Activated naive CD4-positive, alpha-beta T cell treated with anti-CD3 and anti-CD28 coated beads for 36 hours (primary cell): ENCODE data around the gene MINPP1. TPM values are rescaled to one million over a fixed set of nuclear protein-coding genes. Genes with fewer than 3 reads are reported as not detected.

Experiments used
- CTCF ChIA-PET: fragments of 350-600 bp; sonication (Branson Sonifier 250); formaldehyde crosslinking; loops from one replicate; lab custom pipeline; 2021; ENCODE audit warnings: antibody characterized with exemption; lab: Charles Lee
- DNase-seq: peaks from one replicate; pipeline ENCODE4 v3.0.0-alpha.2; 2020
- H3K27ac Mint-ChIP-seq: one replicate; pipeline ENCODE4 v1.8.0; 2021; ENCODE audit warnings: mild to moderate bottlenecking, mixed read lengths
- H3K27me3 Mint-ChIP-seq: one replicate; pipeline ENCODE4 v1.8.0; 2021; ENCODE audit warnings: low read depth, mixed read lengths
- H3K36me3 Mint-ChIP-seq: one replicate; pipeline ENCODE4 v1.8.0; 2021; ENCODE audit warnings: low read depth, mixed read lengths
- H3K4me1 Mint-ChIP-seq: one replicate; pipeline ENCODE4 v1.8.0; 2021; ENCODE audit warnings: low read depth, mixed read lengths
- H3K4me3 Mint-ChIP-seq: one replicate; pipeline ENCODE4 v1.8.0; 2021; ENCODE audit warnings: mild to moderate bottlenecking, moderate library complexity, mixed read lengths
- H3K9me3 Mint-ChIP-seq: one replicate; pipeline ENCODE4 v1.8.0; 2021; ENCODE audit warnings: mixed read lengths
- intact Hi-C: fragments of 100-400 bp; cut with micrococcal nuclease; formaldehyde crosslinking; loops from one replicate; pipeline ENCODE4 v1.15.1; 2023
- total RNA-seq, 2 experiments: library from RNA; stranded (reverse); gene quantifications; one replicate each; pipeline ENCODE4 v1.2.3, GENCODE V29; 2021

The MINPP1 gene
- total RNA-seq, 2 experiments from 2014 or later, result 5.3 to 5.8 TPM

GRCh38 chr10:87531908-87532622 is 27.4 kb downstream of the MINPP1 start:
- DNase-seq, result no peak
- CTCF ChIA-PET, result interaction anchor here (0.7 to 1.2 kb wide), 4 partner anchors 126 to 739 kb away, joined by 3 to 4 read pairs (median 3); no protein-coding TSS in a partner anchor
- Mint-ChIP-seq H3K36me3 (peaks cover 34% of the 10 kb centered on the region), H3K9me3 (peaks cover 1% of the 10 kb centered on the region), H3K4me3 (no peak overlapping the region), H3K4me1 (peaks cover 7% of the 10 kb centered on the region), H3K27me3 (no peaks in the 10 kb centered on the region), H3K27ac (no peak overlapping the region)
- intact Hi-C loops, result no loop called here

DNA sequence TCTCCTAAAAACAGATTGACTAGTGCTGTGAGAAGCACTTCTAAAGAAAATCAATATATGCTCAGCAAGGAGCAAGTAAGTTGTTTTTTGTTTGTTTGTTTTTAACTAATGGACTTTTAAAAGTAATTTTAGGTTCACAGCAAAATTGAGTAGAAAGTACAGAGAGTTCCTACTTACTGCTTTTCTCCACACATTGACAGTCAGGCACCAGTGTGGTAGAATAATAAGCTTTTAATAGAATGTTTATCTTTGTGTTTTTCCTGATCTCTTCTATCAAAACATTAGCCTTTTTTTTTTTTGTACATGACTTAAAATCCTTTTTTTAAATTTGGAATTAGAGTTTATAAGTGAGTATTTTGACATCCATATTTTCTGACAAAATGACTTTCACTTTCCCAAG is 28.0 kb downstream of the MINPP1 start:
- Mint-ChIP-seq H3K27me3 (no peaks in the 10 kb centered on the region), H3K4me3 (no peak overlapping the region), H3K27ac (no peak overlapping the region), H3K36me3 (peaks cover 29% of the 10 kb centered on the region), H3K4me1 (peaks cover 12% of the 10 kb centered on the region), H3K9me3 (no peaks in the 10 kb centered on the region)
- CTCF ChIA-PET, result interaction anchor here (0.6 to 1.3 kb wide), 7 partner anchors 11 to 739 kb away, joined by 3 to 5 read pairs (median 3); partner anchors contain the start of gene MINPP1
- no peak for DNase-seq
- intact Hi-C loops, result loop anchor here (1.0 kb wide), 4 partner anchors 112 to 240 kb away; no protein-coding TSS in a partner anchor

DNA sequence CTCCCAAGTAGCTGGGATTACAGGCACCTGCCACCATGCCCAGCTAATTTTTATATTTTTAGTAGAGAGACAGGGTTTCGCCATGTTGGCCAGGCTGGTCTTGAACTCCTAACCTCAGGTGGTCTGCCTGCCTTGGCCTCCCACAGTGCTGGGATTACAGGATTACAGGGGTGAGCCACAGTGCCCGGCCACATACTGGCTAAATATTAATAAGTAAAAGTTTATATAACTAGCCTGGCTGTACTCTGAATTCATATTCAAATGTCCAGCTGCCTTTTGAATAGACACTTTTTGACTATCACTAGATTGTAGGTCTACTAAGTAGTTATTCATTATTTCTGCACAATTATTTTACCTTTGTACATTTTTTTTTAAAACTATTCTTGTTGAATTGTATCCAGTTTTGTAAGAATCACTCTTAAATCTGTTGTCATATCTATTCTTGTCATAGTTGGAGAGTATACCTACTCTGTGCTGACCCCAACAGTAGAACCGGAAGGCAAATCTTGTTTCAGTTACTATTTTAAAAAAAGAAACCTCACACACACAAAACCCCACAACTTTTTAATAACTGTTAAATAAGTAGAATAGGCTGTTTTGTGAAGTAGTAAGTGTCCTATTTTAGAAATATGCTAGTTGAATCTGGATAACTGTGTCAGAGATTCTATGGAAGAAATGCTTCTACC is 29.6 kb downstream of the MINPP1 start:
- Mint-ChIP-seq H3K27me3 (no peaks in the 10 kb centered on the region), H3K36me3 (peaks cover 23% of the 10 kb centered on the region), H3K4me1 (peaks cover 17% of the 10 kb centered on the region), H3K9me3 (no peaks in the 10 kb centered on the region), H3K4me3 (no peak overlapping the region), H3K27ac (no peak overlapping the region)
- DNase-seq, result no peak
- intact Hi-C loops, result no loop called here
- CTCF ChIA-PET, result interaction anchor here (0.6 to 1.4 kb wide), 3 partner anchors 10 to 151 kb away, joined by 3 read pairs; no protein-coding TSS in a partner anchor

DNA sequence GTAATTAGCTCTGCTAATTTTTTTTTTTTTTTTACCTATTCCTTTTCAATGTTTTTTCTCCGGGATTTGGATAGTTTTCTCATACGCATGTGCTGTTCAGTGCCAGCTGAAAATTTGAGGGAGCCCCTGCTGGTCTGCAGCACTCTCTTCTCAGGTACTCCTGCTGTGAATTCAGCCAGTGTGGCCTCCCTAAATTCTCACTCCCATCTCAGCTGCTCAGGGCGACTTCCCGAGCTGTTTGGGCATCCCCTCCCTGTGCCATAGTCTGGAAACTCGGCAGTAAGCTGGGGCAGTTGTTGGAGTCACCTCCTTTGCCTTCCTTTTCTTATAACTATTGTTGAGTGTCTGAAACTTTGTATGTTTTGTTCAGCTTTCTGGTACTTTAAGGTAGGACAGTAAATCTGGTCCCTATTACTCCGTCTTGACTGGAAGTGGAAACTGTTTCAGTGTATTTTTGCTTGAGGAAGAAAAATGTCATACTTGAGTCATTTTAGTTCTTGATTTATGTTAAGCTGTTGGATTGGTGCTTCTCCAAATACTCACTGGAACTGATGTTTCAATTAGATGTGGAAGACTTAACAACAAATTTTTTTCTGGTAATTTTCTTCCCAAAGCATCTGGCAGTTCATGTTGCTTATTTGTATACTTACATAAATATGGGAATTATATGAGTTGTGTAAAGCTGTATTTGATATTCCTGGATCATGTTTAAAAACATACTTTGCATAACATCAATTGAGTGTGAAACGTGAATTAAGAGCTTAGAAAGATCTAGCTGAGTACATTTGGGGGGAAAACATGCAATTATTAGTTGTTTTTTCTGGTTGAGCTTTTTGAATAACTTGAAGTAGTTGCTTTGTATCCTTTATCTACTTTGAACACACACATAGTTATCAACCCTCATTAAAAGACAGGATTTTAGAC is 33.7 kb downstream of the MINPP1 start:
- no peak overlapping the region for H3K27ac Mint-ChIP-seq
- intact Hi-C loops, result no loop called here
- no peaks in the 10 kb centered on the region for H3K27me3 Mint-ChIP-seq
- peaks cover 37% of the 10 kb centered on the region for H3K36me3 Mint-ChIP-seq
- H3K9me3 Mint-ChIP-seq, result peaks cover 9% of the 10 kb centered on the region
- peaks cover 21% of the 10 kb centered on the region for H3K4me1 Mint-ChIP-seq
- CTCF ChIA-PET, result interaction anchor here (0.6 kb wide), 1 partner anchor 132 kb away, joined by 3 read pairs; no protein-coding TSS in a partner anchor
- no peak overlapping the region for H3K4me3 Mint-ChIP-seq
- DNase-seq, result no peak

- H3K4me3 Mint-ChIP-seq, result no peak overlapping the region
- intact Hi-C loops, result no loop called here
Measured at GRCh38 chr10:87541114-87541513, 36.4 kb downstream of the MINPP1 start.

GRCh38 chr10:87544721-87545120 is 40.0 kb downstream of the MINPP1 start:
- DNase-seq, result no peak
- H3K9me3 Mint-ChIP-seq, result peaks cover 10% of the 10 kb centered on the region
- intact Hi-C loops, result no loop called here
- peaks cover 12% of the 10 kb centered on the region for H3K4me1 Mint-ChIP-seq
- no peaks in the 10 kb centered on the region for H3K27me3 Mint-ChIP-seq
- no peak overlapping the region for H3K4me3 Mint-ChIP-seq
- CTCF ChIA-PET, result no interaction called here
- peaks cover 37% of the 10 kb centered on the region for H3K36me3 Mint-ChIP-seq
- H3K27ac Mint-ChIP-seq, result no peak overlapping the region

More at GRCh38 chr10:87541114-87541513, 36.4 kb downstream of the MINPP1 start:
- DNase-seq, result no peak
- Mint-ChIP-seq H3K9me3 (peaks cover 10% of the 10 kb centered on the region), H3K27me3 (no peaks in the 10 kb centered on the region), H3K4me1 (peaks cover 22% of the 10 kb centered on the region), H3K27ac (no peak overlapping the region), H3K36me3 (peaks cover 45% of the 10 kb centered on the region)
- CTCF ChIA-PET, result no interaction called here

DNA sequence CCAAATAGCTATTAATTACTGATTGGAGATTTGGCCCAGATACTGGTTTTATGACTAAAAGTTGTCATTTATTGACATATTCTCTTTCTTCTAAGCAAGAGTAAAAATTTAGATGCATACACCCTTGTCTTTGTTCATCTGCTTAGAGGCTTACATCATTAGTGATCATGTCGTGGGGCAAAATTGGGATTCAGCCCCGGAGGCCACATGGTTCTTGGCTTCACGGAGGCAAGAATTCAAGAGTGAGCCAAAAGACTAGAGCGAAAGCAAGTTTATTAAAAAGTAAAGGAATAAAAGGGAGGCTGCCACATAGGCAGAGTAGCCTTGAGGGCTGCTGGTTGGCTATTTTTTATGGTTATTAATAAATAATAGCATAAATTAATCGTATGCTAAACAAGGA is 41.1 kb downstream of the MINPP1 start:
- CTCF ChIA-PET, result no interaction called here
- Mint-ChIP-seq H3K9me3 (peaks cover 10% of the 10 kb centered on the region), H3K4me3 (no peak overlapping the region), H3K4me1 (peaks cover 12% of the 10 kb centered on the region), H3K36me3 (peaks cover 29% of the 10 kb centered on the region), H3K27ac (no peak overlapping the region), H3K27me3 (no peaks in the 10 kb centered on the region)
- intact Hi-C loops, result no loop called here
- no peak for DNase-seq

- CTCF ChIA-PET, result no interaction called here
- H3K4me3 Mint-ChIP-seq, result no peak overlapping the region
Measured at GRCh38 chr10:87546210-87546609, 41.5 kb downstream of the MINPP1 start.

GRCh38 chr10:87546971-87547413 is 42.3 kb downstream of the MINPP1 start:
- Mint-ChIP-seq H3K4me3 (no peak overlapping the region), H3K4me1 (peaks cover 15% of the 10 kb centered on the region), H3K27me3 (no peaks in the 10 kb centered on the region), H3K9me3 (peaks cover 10% of the 10 kb centered on the region), H3K36me3 (peaks cover 22% of the 10 kb centered on the region), H3K27ac (no peak overlapping the region)
- intact Hi-C loops, result no loop called here
- DNase-seq, result no peak
- CTCF ChIA-PET, result no interaction called here

More at GRCh38 chr10:87546210-87546609, 41.5 kb downstream of the MINPP1 start:
- Mint-ChIP-seq H3K4me1 (peaks cover 15% of the 10 kb centered on the region), H3K27me3 (no peaks in the 10 kb centered on the region), H3K9me3 (peaks cover 10% of the 10 kb centered on the region), H3K27ac (no peak overlapping the region), H3K36me3 (peaks cover 29% of the 10 kb centered on the region)
- intact Hi-C loops, result no loop called here
- peak; percentile 10 for DNase-seq

GRCh38 chr10:87547734-87548311 is 43.1 kb downstream of the MINPP1 start:
- peaks cover 6% of the 10 kb centered on the region for H3K9me3 Mint-ChIP-seq
- no peaks in the 10 kb centered on the region for H3K27me3 Mint-ChIP-seq
- H3K36me3 Mint-ChIP-seq, result peaks cover 21% of the 10 kb centered on the region
- intact Hi-C loops, result no loop called here
- peaks cover 15% of the 10 kb centered on the region for H3K4me1 Mint-ChIP-seq
- H3K4me3 Mint-ChIP-seq, result no peak overlapping the region
- DNase-seq, result no peak
- CTCF ChIA-PET, result no interaction called here
- no peak overlapping the region for H3K27ac Mint-ChIP-seq

DNA sequence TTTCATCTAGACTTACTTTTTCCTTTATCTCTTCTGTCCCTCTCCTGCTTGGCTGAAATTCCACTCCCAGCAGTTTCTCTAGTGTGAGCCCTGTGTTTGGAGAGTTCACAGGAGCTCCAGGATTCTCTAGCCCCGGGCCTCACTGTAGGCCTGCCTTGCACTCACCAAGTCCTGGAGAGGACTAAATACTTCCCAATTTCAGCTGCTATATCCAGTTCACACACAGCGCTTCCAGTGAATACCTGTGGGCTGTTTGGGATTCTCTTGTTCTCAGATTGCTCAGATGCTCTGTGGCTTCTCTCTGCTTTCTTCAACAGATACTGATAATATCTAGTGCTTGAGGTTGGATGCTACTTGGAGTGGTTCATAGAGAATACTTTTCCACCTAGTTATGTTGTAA is 46.0 kb downstream of the MINPP1 start:
- Mint-ChIP-seq H3K36me3 (peaks cover 12% of the 10 kb centered on the region), H3K27ac (no peak overlapping the region), H3K4me3 (no peak overlapping the region), H3K27me3 (no peaks in the 10 kb centered on the region), H3K9me3 (no peaks in the 10 kb centered on the region), H3K4me1 (peaks cover 15% of the 10 kb centered on the region)
- CTCF ChIA-PET, result no interaction called here
- DNase-seq, result no peak
- intact Hi-C loops, result no loop called here
